ENCODE measurements around the gene CDH12.
A peak's percentile ranks its signal among the peaks of the same experiment; 100 is the strongest.
"Not testable (repeated sequence)": the region's sequence is repeated elsewhere in the genome, so short reads cannot be mapped to it uniquely, and the experiment has no call there.

CDH12 gene

GRCh38 chr5:22852807-22853660, at the start of gene CDH12:
TSS of gene CDH12 (minus strand) at chr5:22853344.
- DNase-seq = peak; percentile 48

- no peak for DNase-seq
These were observed 48.7 kb upstream of the CDH12 start for GRCh38 chr5:22901885-22902284.

DNA sequence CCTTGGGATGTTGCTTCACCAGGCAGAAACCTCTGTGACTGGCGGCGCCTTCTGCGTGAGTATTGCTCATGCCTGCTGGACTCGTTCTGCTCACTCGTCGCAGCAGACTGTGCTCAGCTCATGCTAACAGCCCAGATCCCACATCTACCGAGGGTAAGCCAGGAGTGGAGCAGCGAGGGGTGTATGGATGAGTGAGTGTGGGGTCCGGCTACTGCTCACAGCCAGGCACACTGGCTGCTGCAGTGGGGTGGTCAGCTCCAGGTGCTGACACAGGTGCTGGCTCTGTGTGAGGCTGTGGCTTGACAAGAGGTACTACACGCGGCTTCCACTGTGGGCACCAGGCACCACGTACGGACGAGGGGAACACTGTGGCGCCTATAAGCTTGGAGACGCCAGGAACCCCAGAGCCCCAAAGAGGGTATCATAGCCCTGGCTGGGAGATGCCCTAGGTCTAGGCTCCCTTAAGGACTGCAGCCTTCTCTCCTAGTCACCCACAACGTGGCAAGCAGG, 47.7 kb upstream of the CDH12 start:
- DNase-seq = no peak

DNA sequence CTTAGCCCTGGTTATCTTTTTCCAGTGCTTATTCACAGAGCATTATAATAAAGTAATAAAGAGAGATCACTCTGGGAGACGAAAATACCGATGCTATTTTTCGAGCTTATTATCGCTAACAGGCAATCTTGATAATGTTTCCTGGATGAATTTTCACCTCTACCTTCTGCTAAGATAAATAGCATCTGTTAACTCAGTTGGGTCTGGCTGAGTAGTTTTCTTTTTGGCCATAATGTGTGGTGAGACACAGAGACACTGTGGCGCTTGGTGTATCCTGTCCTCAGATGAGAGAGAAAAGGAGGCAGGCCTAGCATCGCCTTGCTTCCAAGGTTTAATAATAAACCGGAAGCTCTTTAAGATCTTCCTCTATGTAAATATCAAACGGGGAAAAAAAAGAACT, 46.2 kb upstream of the CDH12 start:
- DNase-seq = no peak

GRCh38 chr5:22896152-22896551, 43.0 kb upstream of the CDH12 start:
- no peak for DNase-seq

- DNase-seq = no peak
These were observed 39.3 kb upstream of the CDH12 start for GRCh38 chr5:22892441-22892840.

- no peak for DNase-seq
These were observed 36.6 kb upstream of the CDH12 start for GRCh38 chr5:22889720-22890119.

- no peak for DNase-seq
These were observed 34.4 kb upstream of the CDH12 start for GRCh38 chr5:22887566-22887965.

DNA sequence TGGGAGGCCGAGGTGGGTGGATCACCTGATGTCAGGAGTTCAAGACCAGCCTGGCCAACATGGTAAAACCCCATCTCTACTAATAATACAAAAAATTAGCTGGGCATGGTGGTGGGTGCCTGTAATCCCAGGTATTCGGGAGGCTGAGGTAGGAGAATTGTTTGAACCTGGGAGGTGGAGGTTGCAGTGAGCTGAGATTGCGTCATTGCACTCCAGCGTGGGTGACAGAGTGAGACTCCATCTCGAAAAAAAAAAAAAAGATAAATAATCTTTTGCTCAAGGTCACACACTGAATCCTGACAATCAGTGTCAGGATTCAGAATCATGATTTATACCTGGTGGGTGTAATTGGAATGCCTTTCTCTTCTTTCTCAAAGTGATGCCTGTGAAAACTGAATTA, 5.8 kb upstream of the CDH12 start:
- not testable (repeated sequence) for DNase-seq

GRCh38 chr5:22855824-22856223, 2.7 kb upstream of the CDH12 start:
- no peak for DNase-seq

DNA sequence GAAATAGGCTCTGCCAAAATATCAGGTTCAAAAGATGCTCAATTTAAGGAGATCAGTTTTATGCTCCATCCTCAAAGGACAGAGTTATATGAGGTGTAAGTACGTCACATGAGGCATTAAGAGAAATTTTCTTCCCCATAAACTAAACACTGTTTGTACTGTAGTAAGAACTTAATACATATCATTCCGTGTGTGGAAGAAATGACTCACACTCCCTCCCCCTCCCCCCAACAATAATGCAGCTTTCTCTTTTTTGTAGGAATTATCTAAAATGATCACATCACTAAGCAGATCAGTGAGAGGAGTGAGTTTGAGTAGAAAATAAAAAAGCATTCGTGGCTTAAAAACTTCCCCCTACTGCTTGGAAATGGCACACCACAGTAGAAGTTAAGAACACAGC, 2.2 kb downstream of the CDH12 start:
- no peak for DNase-seq

DNA sequence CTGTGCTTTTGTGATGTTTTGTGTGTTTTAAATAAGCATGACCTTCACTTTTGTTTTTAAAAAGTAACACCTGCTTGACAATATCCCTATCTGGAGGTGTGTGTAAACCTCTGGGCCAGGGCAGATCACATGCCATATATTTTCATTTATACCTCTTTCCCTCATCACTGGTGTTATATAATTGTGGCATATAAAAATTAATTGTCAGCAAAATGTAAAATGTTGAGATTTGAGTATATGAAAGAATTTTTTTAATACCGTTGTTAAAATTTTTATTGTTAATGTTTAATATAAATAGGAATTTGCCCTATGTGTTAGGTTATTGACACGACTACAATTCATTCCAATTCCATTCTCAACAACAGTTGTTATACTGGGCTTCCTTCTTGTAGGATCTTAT, 6.5 kb downstream of the CDH12 start:
- DNase-seq = no peak

GRCh38 chr5:22844636-22845035, 8.5 kb downstream of the CDH12 start:
- DNase-seq = no peak

DNA sequence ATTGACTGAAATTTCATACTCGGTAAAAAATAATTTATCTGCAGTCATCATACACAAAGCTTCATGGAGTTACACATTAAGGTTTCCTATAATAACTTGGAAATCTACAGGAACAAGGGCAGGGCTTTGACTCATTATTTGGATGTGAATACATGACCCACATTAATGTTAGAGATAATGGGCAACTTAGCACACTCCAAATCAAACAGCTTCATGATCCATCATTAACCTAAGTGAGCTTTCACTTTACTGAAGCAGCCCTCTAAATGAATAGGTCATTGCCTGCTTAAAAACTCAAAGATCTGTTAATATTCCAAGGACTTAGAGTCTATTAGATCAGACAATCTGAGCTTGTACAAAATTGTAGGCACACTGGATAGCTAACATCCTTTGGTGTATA, 9.0 kb downstream of the CDH12 start:
- DNase-seq = no peak

DNA sequence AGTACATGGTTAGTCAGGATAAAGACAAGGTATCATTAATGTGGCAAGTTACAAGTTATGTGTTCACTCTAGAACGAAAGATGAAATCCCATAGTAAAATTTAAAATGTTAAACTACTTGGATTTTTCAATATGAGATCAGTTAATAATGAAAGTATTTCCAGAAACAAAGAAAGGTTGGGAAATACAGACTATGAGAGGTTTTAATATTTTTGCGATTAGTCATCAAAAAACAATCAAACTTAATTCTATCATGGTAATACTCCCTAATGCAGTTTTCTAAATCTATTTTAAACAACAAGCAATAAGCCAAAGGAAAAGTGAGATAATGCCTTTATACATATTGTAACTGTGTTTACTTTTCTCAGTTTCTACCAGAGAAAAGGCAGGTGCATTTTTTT, 10.6 kb downstream of the CDH12 start:
- DNase-seq = no peak

DNA sequence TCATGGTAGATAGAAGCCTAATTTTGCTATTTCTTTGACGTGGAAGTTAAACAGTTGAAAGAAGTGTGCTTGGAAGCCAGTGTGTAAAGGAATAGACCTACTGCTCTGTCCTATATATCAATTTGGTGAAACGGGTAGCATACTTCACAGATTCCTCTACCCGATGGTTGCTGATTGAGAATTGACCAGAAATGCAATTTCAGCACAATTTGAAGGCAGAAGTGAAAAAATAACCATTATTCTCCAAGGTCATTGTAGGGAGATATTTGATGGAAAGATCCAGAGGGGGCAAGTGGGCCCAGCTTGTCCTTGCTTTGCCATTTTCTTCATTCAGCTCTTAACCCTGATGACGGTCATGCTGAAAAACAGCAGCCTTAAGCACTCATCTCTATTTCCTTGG, 15.3 kb downstream of the CDH12 start:
- DNase-seq = no peak

GRCh38 chr5:22835686-22836085, 17.5 kb downstream of the CDH12 start:
- DNase-seq = no peak

- no peak for DNase-seq
These were observed 59.7 kb downstream of the CDH12 start for GRCh38 chr5:22793463-22793862.

- no peak for DNase-seq
These were observed 65.3 kb downstream of the CDH12 start for GRCh38 chr5:22787807-22788206.

- DNase-seq = no peak
These were observed 65.7 kb downstream of the CDH12 start for GRCh38 chr5:22787398-22787797.

GRCh38 chr5:22780756-22781155, 72.4 kb downstream of the CDH12 start:
- no peak for DNase-seq

- DNase-seq = no peak
These were observed 73.6 kb downstream of the CDH12 start for GRCh38 chr5:22779499-22779898.

DNA sequence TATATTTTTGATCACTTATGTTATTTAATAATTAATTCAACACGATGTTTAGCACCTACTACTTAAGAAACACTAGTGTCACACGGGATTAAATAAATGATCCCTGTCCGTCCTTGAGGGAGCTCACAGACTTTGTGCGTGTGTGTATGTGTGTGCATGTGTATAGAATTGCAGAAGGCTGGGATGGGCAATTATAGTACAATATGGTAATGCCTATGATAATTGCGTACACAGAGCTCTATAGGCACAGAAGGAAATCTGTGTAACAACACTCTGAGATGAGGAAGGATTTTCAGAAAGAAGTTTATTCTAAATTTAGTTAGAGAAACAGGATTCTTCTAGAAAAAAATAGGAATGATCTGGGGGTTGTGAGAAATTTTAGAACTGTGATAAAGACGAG, 76.9 kb downstream of the CDH12 start:
- no peak for DNase-seq

DNA sequence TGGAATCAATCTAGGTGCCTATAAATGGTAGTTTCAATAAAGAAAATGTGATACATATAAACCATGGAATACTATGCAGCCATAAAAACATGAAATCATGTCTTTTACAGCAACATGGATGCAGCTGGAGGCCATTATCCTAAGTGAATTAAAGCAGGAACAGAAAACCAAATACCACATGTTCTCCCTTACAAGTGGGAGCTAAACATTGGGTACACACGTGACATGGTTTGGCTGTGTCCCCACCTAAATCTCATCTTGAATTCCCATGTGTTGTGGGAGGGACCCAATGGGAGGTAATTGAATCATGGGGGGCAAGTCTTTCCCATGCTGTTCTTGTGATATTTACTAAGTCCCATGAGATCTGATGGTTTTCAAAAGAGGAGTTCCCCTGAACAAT, 78.9 kb downstream of the CDH12 start:
- DNase-seq = not testable (repeated sequence)

GRCh38 chr5:22764736-22765135, 88.4 kb downstream of the CDH12 start:
- DNase-seq = no peak
